Right lobe of liver (tissue), 6 donors: ENCODE data around the gene TBCB. TPM values are rescaled to one million over a fixed set of nuclear protein-coding genes. Genes with fewer than 3 reads are reported as not detected.

Source experiments
- ATAC-seq, 4 donors: fragments of 200-7000 bp; cut with Tn5 transposase; one replicate each; pipeline ENCODE4 v1.9.1; 2020; ENCODE audit warnings: mild to moderate bottlenecking in 4 of 4, moderate library complexity in 4 of 4
- DNase-seq, 3 donors: peaks; one replicate each; pipeline ENCODE4 v3.0.0-alpha.2; 2020
- H3K27ac ChIP-seq, 3 donors: fragments of 200-600 bp; one replicate each; pipeline ENCODE4 v1.8.0; 2022
- H3K27me3 ChIP-seq, 2 donors: fragments of 200-600 bp; one replicate each; pipeline ENCODE4 v1.8.0; 2022
- H3K36me3 ChIP-seq, 4 donors: fragments of 200-600 bp; sonication (generic) in 1 of 4; one replicate each; pipeline versions ENCODE4 v1.5.1 to v1.8.0; 2017 to 2022; ENCODE audit warnings: control low read depth in 1 of 4
- H3K4me1 ChIP-seq, 4 donors: fragments of 200-600 bp; sonication (generic) in 1 of 4; one replicate each; pipeline versions ENCODE4 v1.5.1 to v1.8.0; 2017 to 2022; ENCODE audit warnings: control low read depth in 1 of 4
- H3K4me3 ChIP-seq, 3 donors: fragments of 200-600 bp; one replicate each; pipeline ENCODE4 v1.8.0; 2022
- H3K9me3 ChIP-seq, 4 donors: fragments of 200-600 bp; sonication (generic) in 1 of 4; one replicate each; pipeline versions ENCODE4 v1.5.1 to v1.8.0; 2017 to 2022; ENCODE audit warnings: control low read depth in 1 of 4
- CTCF ChIP-seq, 4 donors: fragments of 200-600 bp in 3 of 4; fragments of 450-650 bp in 1 of 4; IDR thresholded peaks; one replicate each; pipeline versions ENCODE4 v1.5.1 to v1.8.0; 2016 to 2022; ENCODE audit warnings: antibody characterized with exemption in 4 of 4, mild to moderate bottlenecking in 2 of 4
- POLR2A ChIP-seq: fragments of 450-650 bp; IDR thresholded peaks from one replicate; pipeline ENCODE4 v1.6.1; 2017; ENCODE audit warnings: antibody characterized with exemption, mild to moderate bottlenecking
- WGBS: methylation state at CpG from one replicate; pipeline ENCODE4 v1.1.6; 2018; ENCODE audit warnings: low coverage, low lambda C conversion rate; ENCODE audit not compliant: insufficient coverage; ENCODE audit errors: missing lambda C conversion rate; 5-methylcytosine and 5-hydroxymethylcytosine counted together
- intact Hi-C, 2 donors: fragments of 100-400 bp; cut with DNase I; formaldehyde crosslinking; loops; one replicate each; pipeline versions ENCODE4 v1.11.2 to v1.14.1; 2022
- total RNA-seq, 6 experiments: library from RNA; depleted of rRNA in 2 of 6; stranded (reverse); fragments of >200 nt in 2 of 6; fragmentation: NEBNext Ultra II Directional in 3 of 6; extraction: Animal tissue kit (Norgen Biotek cat#: 25700) in 3 of 6; gene quantifications; one replicate each; pipeline versions ENCODE4 v1.1.0 to v1.2.4, GENCODE V29; 2016 to 2023
- donor health status: DM: no; HTN: yes; CAD: no.
- donor health status: DM: no; HTN: no; CAD: no.
- donor health status: DM: no; HTN: no; CAD: no.
- donor health status: DM: no; HTN: yes; CAD: no.
- donor health status: DM: no; HTN: yes; CAD: no.

TBCB gene
- total RNA-seq, 6 experiments from 2014 or later = 27.8 to 64.7 (median 36.4) TPM

GRCh38 chr19:36090910-36091695 lies 24.2 kb upstream of the TBCB start:
- Histone ChIP-seq H3K4me3 (no peak overlapping the region), H3K4me1 (no peaks in the 10 kb centered on the region), H3K27ac (no peak overlapping the region), H3K36me3 (no peaks in the 10 kb centered on the region), H3K9me3 (no peaks in the 10 kb centered on the region), H3K27me3 (no peaks in the 10 kb centered on the region)
- intact Hi-C loops = no loop called here
- WGBS = 45% methylated on average over 4 of the region's 13 CpGs
- TF ChIP-seq CTCF (IDR thresholded peaks at IDR 0.05) = no peak
- no peak for TF ChIP-seq POLR2A
- ATAC-seq (no peak), DNase-seq (peak in 1 of 3 donors; percentile 20)

- H3K4me1 ChIP-seq = no peaks in the 10 kb centered on the region
- peak in 1 of 3 donors; percentile 45 for DNase-seq
- intact Hi-C loops = no loop called here
- H3K4me3 ChIP-seq = no peak overlapping the region
- TF ChIP-seq POLR2A (no peak), CTCF (IDR thresholded peaks at IDR 0.05) (no peak)
- ATAC-seq = no peak
- WGBS = 100% methylated on average over 1 of the region's 7 CpGs
- H3K27ac ChIP-seq = no peak overlapping the region
- no peaks in the 10 kb centered on the region for H3K27me3 ChIP-seq
- H3K36me3 ChIP-seq = no peaks in the 10 kb centered on the region
- H3K9me3 ChIP-seq = no peaks in the 10 kb centered on the region
These were observed 22.7 kb upstream of the TBCB start for GRCh38 chr19:36092566-36092965.

DNA sequence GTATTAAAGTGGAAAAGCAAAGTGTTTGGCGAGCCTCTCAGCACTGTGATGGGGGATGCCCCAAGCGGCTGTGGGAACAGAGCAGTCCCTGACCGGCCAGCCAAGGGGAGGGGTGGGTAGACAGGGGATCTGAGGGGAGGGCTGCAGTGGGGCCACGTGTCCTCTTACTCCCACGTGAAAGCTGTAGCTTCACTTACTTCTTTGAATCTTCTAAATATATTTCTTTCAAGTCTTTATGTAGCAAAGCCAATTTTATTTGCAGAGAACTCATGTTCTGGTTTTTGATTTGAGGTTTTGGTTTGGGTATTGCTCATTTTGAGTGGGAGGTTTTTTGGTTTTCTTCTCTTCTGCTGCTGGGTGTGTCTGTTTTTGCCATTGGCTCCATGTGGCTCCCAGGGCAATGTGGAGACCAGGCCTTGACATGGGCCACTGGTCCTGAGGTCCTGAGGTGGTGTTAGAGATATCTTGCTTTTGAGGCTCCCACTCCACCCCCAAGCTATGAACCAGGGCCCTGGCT lies 22.1 kb upstream of the TBCB start:
- ATAC-seq (no peak), DNase-seq (no peak)
- Histone ChIP-seq H3K27me3 (no peaks in the 10 kb centered on the region), H3K4me3 (no peak overlapping the region), H3K4me1 (no peaks in the 10 kb centered on the region), H3K36me3 (no peaks in the 10 kb centered on the region), H3K27ac (no peak overlapping the region), H3K9me3 (no peaks in the 10 kb centered on the region)
- WGBS = 67% methylated on average over 1 of the region's 5 CpGs
- TF ChIP-seq POLR2A = no peak
- no peak for TF ChIP-seq CTCF (IDR thresholded peaks at IDR 0.05)
- intact Hi-C loops = no loop called here

- no peak overlapping the region for H3K4me3 ChIP-seq
- no peaks in the 10 kb centered on the region for H3K36me3 ChIP-seq
- no peaks in the 10 kb centered on the region for H3K4me1 ChIP-seq
- H3K9me3 ChIP-seq = no peaks in the 10 kb centered on the region
- no peak for DNase-seq
- no peak for TF ChIP-seq CTCF (IDR thresholded peaks at IDR 0.05)
- TF ChIP-seq POLR2A = no peak
- no peak for ATAC-seq
- intact Hi-C loops = no loop called here
- no peaks in the 10 kb centered on the region for H3K27me3 ChIP-seq
- 74% methylated on average over 6 of the region's 6 CpGs for WGBS
- no peak overlapping the region for H3K27ac ChIP-seq
These were observed 21.6 kb upstream of the TBCB start for GRCh38 chr19:36093687-36094086.
